DMS53 (cell line): ENCODE results near the gene HRH2.
"Not testable (repeated sequence)": the region's sequence is repeated elsewhere in the genome, so short reads cannot be mapped to it uniquely, and the experiment has no call there.

Experiments
- DNase-seq: peaks from one replicate; lab custom pipeline; 2025; lab: John Stamatoyannopoulos, UW

The HRH2 gene

GRCh38 chr5:175741556-175741955 lies 83.7 kb downstream of the HRH2 start:
- DNase-seq = no peak

- no peak for DNase-seq
These were observed 84.6 kb downstream of the HRH2 start for GRCh38 chr5:175742290-175742994.

GRCh38 chr5:175743676-175744210 lies 85.9 kb downstream of the HRH2 start:
- DNase-seq = no peak

- DNase-seq = peak; percentile 25
These were observed 87.3 kb downstream of the HRH2 start for GRCh38 chr5:175745210-175745609.

GRCh38 chr5:175746851-175747250 lies 89.0 kb downstream of the HRH2 start:
- DNase-seq = peak; percentile 49

- no peak for DNase-seq
These were observed 89.7 kb downstream of the HRH2 start for GRCh38 chr5:175747539-175748060.

- no peak for DNase-seq
These were observed 90.8 kb downstream of the HRH2 start for GRCh38 chr5:175748650-175749049.

GRCh38 chr5:175749591-175749990 lies 91.7 kb downstream of the HRH2 start:
- no peak for DNase-seq

- no peak for DNase-seq
These were observed 92.7 kb downstream of the HRH2 start for GRCh38 chr5:175750511-175750931.

GRCh38 chr5:175751369-175751768 lies 93.5 kb downstream of the HRH2 start:
- no peak for DNase-seq

GRCh38 chr5:175752826-175753535 lies 95.1 kb downstream of the HRH2 start:
- DNase-seq = no peak

GRCh38 chr5:175753536-175754402 lies 95.9 kb downstream of the HRH2 start:
- no peak for DNase-seq

- not testable (repeated sequence) for DNase-seq
These were observed 102.1 kb downstream of the HRH2 start for GRCh38 chr5:175759991-175760390.
